ENCODE data around the gene VDAC1. TPM values are rescaled to one million over a fixed set of nuclear protein-coding genes. Genes with fewer than 3 reads are reported as not detected.

VDAC1 gene
- total RNA-seq, 1 donor from 2014 or later, result 224 TPM

DNA sequence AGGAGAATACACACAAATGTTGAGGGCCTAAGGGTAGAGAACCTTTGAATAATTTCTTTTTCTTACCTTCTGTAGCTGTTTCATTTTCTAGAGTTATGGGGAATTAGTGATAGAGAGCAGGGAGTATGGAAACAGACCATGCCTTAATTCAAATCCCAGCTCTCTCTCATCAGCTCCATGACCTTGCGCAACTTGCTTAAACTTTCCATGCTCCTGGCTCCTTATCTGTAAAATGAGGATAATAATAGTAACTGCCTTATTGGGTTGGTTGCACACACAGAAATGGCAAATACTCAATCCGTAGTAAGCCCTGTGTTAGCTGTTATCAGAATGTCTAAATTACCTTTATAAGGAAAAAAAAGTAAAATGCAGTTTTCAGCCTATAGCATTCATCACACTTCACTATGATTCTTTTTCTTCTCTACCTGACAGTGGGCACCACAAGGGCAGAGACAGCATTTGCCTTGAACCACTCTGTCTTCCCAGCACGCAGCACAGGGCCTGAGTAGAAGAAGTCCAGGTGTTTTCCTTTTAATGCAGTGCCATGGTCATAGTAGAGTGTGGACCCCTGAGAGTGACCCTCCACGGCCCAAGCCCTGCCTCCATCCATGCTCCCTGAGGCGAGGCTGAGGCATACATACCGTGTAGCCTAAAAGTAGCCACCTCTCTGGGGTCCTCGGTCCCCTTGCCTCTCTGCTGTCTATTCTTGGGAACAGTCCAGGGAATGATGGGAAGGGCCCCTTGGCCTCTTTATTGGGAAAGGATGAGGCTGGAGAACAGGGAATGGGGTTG is 53.8 kb downstream of the VDAC1 start:
- H3K27me3 ChIP-seq, result no peaks in the 10 kb centered on the region
- H3K9ac ChIP-seq, result no peak overlapping the region
- H3K27me3 Mint-ChIP-seq (ENCODE audit: insufficient read depth, low read depth), result peaks cover 6% of the 10 kb centered on the region
- peaks cover 6% of the 10 kb centered on the region for H3F3A ChIP-seq (ENCODE audit: low read depth)
- H3K9me3 Mint-ChIP-seq, result no peaks in the 10 kb centered on the region
- H3K36me3 ChIP-seq, result no peaks in the 10 kb centered on the region
- H4K20me1 ChIP-seq (ENCODE audit: low read depth), result no peaks in the 10 kb centered on the region
- H3K4me3 ChIP-seq, result no peak overlapping the region
- H3K4me1 ChIP-seq, result no peaks in the 10 kb centered on the region
- H3K9me3 ChIP-seq (ENCODE audit: low read depth), result no peaks in the 10 kb centered on the region
- H3K4me1 Mint-ChIP-seq, result peaks cover 5% of the 10 kb centered on the region
- no peak overlapping the region for H3K27ac Mint-ChIP-seq
- H3K27ac ChIP-seq, result no peak overlapping the region
- no peaks in the 10 kb centered on the region for H3K79me2 ChIP-seq (ENCODE audit: low read depth)
- H3K4me3 Mint-ChIP-seq, result no peak overlapping the region
- no peak for TF ChIP-seq CTCF (IDR thresholded peaks at IDR 0.05)
- no peak for TF ChIP-seq EZH2 (IDR thresholded peaks at IDR 0.05)
- TF ChIP-seq EZH2phosphoT487 (IDR thresholded peaks at IDR 0.05), result no peak
- no peak overlapping the region for H3K4me2 ChIP-seq
- no peak overlapping the region for H2AFZ ChIP-seq (replicated peaks)
- H3K36me3 Mint-ChIP-seq, result peaks cover 9% of the 10 kb centered on the region
- no peak for DNase-seq (ENCODE audit: low spot score)

DNA sequence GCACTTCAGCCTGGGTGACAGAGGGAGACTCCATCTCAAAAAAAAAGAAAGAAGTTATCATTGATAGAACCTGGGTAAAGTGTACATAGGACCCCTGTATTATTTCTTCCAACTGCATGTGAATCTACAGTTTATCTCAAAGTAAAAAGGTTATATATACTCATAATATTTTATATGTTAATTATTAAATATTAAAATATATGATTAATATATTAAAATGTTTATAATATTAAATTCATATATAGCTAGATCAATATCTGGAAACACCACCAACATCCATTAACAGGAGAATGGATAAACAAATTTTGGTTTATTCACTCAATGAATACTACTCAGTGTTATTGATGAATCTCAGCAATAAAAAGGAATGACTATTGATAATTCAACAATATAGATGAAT is 56.1 kb downstream of the VDAC1 start:
- H3K4me3 ChIP-seq, result no peak overlapping the region
- H3K36me3 Mint-ChIP-seq, result peaks cover 2% of the 10 kb centered on the region
- peaks cover 5% of the 10 kb centered on the region for H3K4me1 Mint-ChIP-seq
- H3K27me3 ChIP-seq, result no peaks in the 10 kb centered on the region
- no peaks in the 10 kb centered on the region for H3K9me3 Mint-ChIP-seq
- TF ChIP-seq EZH2phosphoT487 (IDR thresholded peaks at IDR 0.05) (no peak), EZH2 (IDR thresholded peaks at IDR 0.05) (no peak), CTCF (IDR thresholded peaks at IDR 0.05) (no peak)
- H3K9ac ChIP-seq, result no peak overlapping the region
- H3K27ac Mint-ChIP-seq, result no peak overlapping the region
- peaks cover 6% of the 10 kb centered on the region for H3K27me3 Mint-ChIP-seq (ENCODE audit: insufficient read depth, low read depth)
- peaks cover 5% of the 10 kb centered on the region for H3F3A ChIP-seq (ENCODE audit: low read depth)
- H3K4me1 ChIP-seq, result no peaks in the 10 kb centered on the region
- H3K4me2 ChIP-seq, result no peak overlapping the region
- no peaks in the 10 kb centered on the region for H3K79me2 ChIP-seq (ENCODE audit: low read depth)
- H3K4me3 Mint-ChIP-seq, result no peak overlapping the region
- no peak overlapping the region for H3K27ac ChIP-seq
- H2AFZ ChIP-seq (replicated peaks), result no peak overlapping the region
- H3K36me3 ChIP-seq, result no peaks in the 10 kb centered on the region
- no peak for DNase-seq (ENCODE audit: low spot score)
- no peaks in the 10 kb centered on the region for H3K9me3 ChIP-seq (ENCODE audit: low read depth)
- H4K20me1 ChIP-seq (ENCODE audit: low read depth), result no peaks in the 10 kb centered on the region

DNA sequence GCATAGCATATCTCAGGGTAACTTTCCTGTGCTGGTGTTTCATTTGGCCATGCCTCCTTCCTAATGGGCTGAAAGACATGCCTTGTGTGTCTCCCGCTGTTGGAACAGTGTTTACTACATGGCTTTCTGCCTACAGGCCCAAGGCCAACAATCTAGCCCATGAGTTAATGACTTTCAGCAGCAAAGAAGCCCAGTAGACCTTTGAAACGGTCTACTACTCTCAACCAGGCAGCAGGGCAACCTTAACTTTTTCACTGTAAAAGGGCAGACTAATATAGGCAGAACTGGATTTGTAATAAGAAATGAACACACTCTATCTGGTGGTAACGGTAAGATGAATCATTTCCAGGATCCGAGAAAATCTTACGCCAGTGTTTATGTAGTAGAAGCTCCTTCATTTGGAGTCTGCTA is 57.3 kb downstream of the VDAC1 start:
- H3K36me3 Mint-ChIP-seq, result no peaks in the 10 kb centered on the region

More for the DNA sequence above, 57.3 kb downstream of the VDAC1 start:
- no peak overlapping the region for H3K27ac Mint-ChIP-seq
- H3K4me3 Mint-ChIP-seq, result no peak overlapping the region
- Histone ChIP-seq H3K36me3 (no peaks in the 10 kb centered on the region), H3K27me3 (no peaks in the 10 kb centered on the region), H4K20me1 (ENCODE audit: low read depth) (no peaks in the 10 kb centered on the region), H2AFZ (replicated peaks) (no peak overlapping the region), H3F3A (ENCODE audit: low read depth) (no peaks in the 10 kb centered on the region), H3K4me3 (no peak overlapping the region), H3K4me1 (no peaks in the 10 kb centered on the region), H3K9ac (no peak overlapping the region), H3K27ac (no peak overlapping the region), H3K79me2 (ENCODE audit: low read depth) (no peaks in the 10 kb centered on the region), H3K4me2 (no peak overlapping the region), H3K9me3 (ENCODE audit: low read depth) (no peaks in the 10 kb centered on the region)
- no peak for DNase-seq (ENCODE audit: low spot score)
- no peaks in the 10 kb centered on the region for H3K9me3 Mint-ChIP-seq
- TF ChIP-seq EZH2 (IDR thresholded peaks at IDR 0.05) (no peak), CTCF (IDR thresholded peaks at IDR 0.05) (no peak), EZH2phosphoT487 (IDR thresholded peaks at IDR 0.05) (no peak)
- H3K27me3 Mint-ChIP-seq (ENCODE audit: insufficient read depth, low read depth), result peaks cover 6% of the 10 kb centered on the region
- no peaks in the 10 kb centered on the region for H3K4me1 Mint-ChIP-seq
